Endothelial cell of umbilical vein (primary cell): ENCODE measurements around the gene FOS. TPM values are rescaled to one million over a fixed set of nuclear protein-coding genes. Genes with fewer than 3 reads are reported as not detected.

Source experiments
- BruUV-seq: library from RNA; stranded (reverse); fragments of 400-500 nt; replicated peaks from 2 replicates; lab custom pipeline; 2021; lab: Mats Ljungman, UMichigan
- CTCF ChIA-PET: fragments of 300-600, 350-600 bp; sonication (Branson Sonifier 250); formaldehyde crosslinking; loops from one replicate; lab custom pipeline; 2021; ENCODE audit warnings: antibody characterized with exemption, inconsistent platforms; lab: Charles Lee
- POLR2A ChIA-PET: fragments of 300-600, 350-600 bp; sonication (Branson Sonifier 250); formaldehyde crosslinking; loops from one replicate; lab custom pipeline; 2021; ENCODE audit warnings: antibody characterized with exemption, inconsistent platforms; lab: Charles Lee
- DNase-seq: peaks from one replicate; pipeline ENCODE4 v3.0.0-alpha.2; 2011; ENCODE audit warnings: low read depth, low spot score
- FAIRE-seq: peaks from 2 replicates; lab custom pipeline; 2011; peaks lifted over from hg19 to GRCh38; lab: Jason Lieb, UNC
- H2AFZ ChIP-seq: 2 replicates; pipeline ENCODE4 v1.6.0; 2012; ENCODE audit warnings: low read depth, low read length, control low read depth, inconsistent platforms
- H3K27ac ChIP-seq: 2 replicates; pipeline ENCODE4 v1.5.1; 2011; ENCODE audit warnings: low read depth, mild to moderate bottlenecking, control low read depth, low read length, moderate library complexity; ENCODE audit not compliant: insufficient read depth
- H3K27me3 ChIP-seq, 2 experiments: 2 replicates each; pipeline versions ENCODE4 v1.6.0 to v1.6.1; 2011; ENCODE audit warnings: low read length in 2 of 2, mixed read lengths in 1 of 2; ENCODE audit not compliant: control insufficient read depth in 2 of 2, insufficient read depth in 2 of 2
- H3K36me3 ChIP-seq, 2 experiments: 2 replicates in 1 of 2; 3 replicates in 1 of 2; pipeline ENCODE4 v1.5.1; 2011; ENCODE audit warnings: low read length in 2 of 2, mild to moderate bottlenecking in 1 of 2, moderate library complexity in 1 of 2; ENCODE audit not compliant: control insufficient read depth in 2 of 2, insufficient read depth in 2 of 2; ENCODE audit errors: extremely low read depth in 1 of 2
- H3K4me1 ChIP-seq: 3 replicates; pipeline ENCODE4 v1.5.1; 2011; ENCODE audit warnings: mild to moderate bottlenecking, low read length; ENCODE audit not compliant: control insufficient read depth, insufficient read depth; ENCODE audit errors: extremely low read depth
- H3K4me2 ChIP-seq: 2 replicates; pipeline ENCODE4 v1.6.1; 2011; ENCODE audit warnings: low read length, control low read depth, mixed read lengths; ENCODE audit not compliant: insufficient read depth
- H3K4me3 ChIP-seq, 3 experiments: fragments of 200-600 bp in 1 of 3; sonication (generic), shearing (Covaris generic) in 1 of 3; replicated peaks in 1 of 3; 2 replicates each; pipeline ENCODE4 v1.5.1; 2011 to 2016; ENCODE audit warnings: control low read depth in 3 of 3, low read length in 3 of 3, mild to moderate bottlenecking in 2 of 3, inconsistent platforms in 1 of 3, low read depth in 1 of 3, moderate library complexity in 1 of 3; ENCODE audit not compliant: insufficient read depth in 1 of 3
- H3K79me2 ChIP-seq: 2 replicates; pipeline ENCODE4 v1.6.0; 2012; ENCODE audit warnings: low read length, inconsistent platforms; ENCODE audit not compliant: control insufficient read depth, insufficient read depth
- H3K9ac ChIP-seq: replicated peaks from 2 replicates; pipeline ENCODE3; 2011; ENCODE audit warnings: low read length, control low read depth; ENCODE audit not compliant: insufficient read depth; ENCODE audit errors: extremely low read depth
- H3K9me1 ChIP-seq: replicated peaks from 3 replicates; pipeline ENCODE4 v1.6.0; 2011; ENCODE audit warnings: mild to moderate bottlenecking, low read length; ENCODE audit not compliant: control insufficient read depth, insufficient read depth; ENCODE audit errors: extremely low read depth
- H3K9me3 ChIP-seq: replicated peaks from 2 replicates; pipeline ENCODE4 v1.5.1; 2012; ENCODE audit warnings: low read length, inconsistent platforms; ENCODE audit not compliant: control insufficient read depth, insufficient read depth
- H4K20me1 ChIP-seq: replicated peaks from 2 replicates; pipeline ENCODE3; 2011; ENCODE audit warnings: mild to moderate bottlenecking, low read length; ENCODE audit not compliant: control insufficient read depth, insufficient read depth; ENCODE audit errors: extremely low read depth
- EZH2 ChIP-seq: IDR thresholded peaks from 2 replicates; pipeline ENCODE4 v1.6.1; 2012; ENCODE audit warnings: borderline replicate concordance, low read depth, mild to moderate bottlenecking, moderate library complexity, low read length, inconsistent platforms; ENCODE audit not compliant: severe bottlenecking
- GATA2 ChIP-seq: IDR thresholded peaks from 2 replicates; pipeline ENCODE4 v1.7.0; 2011; ENCODE audit warnings: low read depth, mild to moderate bottlenecking, moderate library complexity, mixed read lengths, low read length; ENCODE audit not compliant: insufficient read length, insufficient read depth
- MYC ChIP-seq: IDR thresholded peaks from one replicate; pipeline ENCODE4 v1.6.1; 2011; ENCODE audit warnings: mild to moderate bottlenecking, low read depth, low read length
- POLR2A ChIP-seq: IDR thresholded peaks from 2 replicates; pipeline ENCODE4 v1.6.1; 2012; ENCODE audit warnings: low read depth, mild to moderate bottlenecking, control low read depth, low read length
- dilution Hi-C: fragments of 300-500 bp; cut with MboI; formaldehyde crosslinking; loops from one replicate; pipeline ENCODE4 v1.15.0; 2019; ENCODE audit warnings: low sequenced_read_pairs; ENCODE audit not compliant: extremely low pct_ligation_motif_present
- intact Hi-C: fragments of 100-400 bp; cut with micrococcal nuclease; formaldehyde crosslinking; loops from one replicate; pipeline ENCODE4 v1.10.0; 2022
- polyA plus RNA-seq, 4 experiments: library from polyadenylated mRNA; depleted of rRNA in 3 of 4; stranded (reverse) in 3 of 4; unstranded in 1 of 4; fragments of >200 nt; gene quantifications; 2 replicates each; pipeline versions ENCODE4 v1.2.1 to v1.2.3, GENCODE V29; 2011 to 2012; ENCODE audit warnings: missing spikeins in 1 of 4
- total RNA-seq: library from RNA; stranded (reverse); gene quantifications from 2 replicates; pipeline ENCODE4 v1.2.3, GENCODE V29; 2021
- TF ChIP-seq, protein P1 (sequence below), 2 donors: IDR thresholded peaks; 1 replicate in 1 of 2; 2 replicates in 1 of 2; pipeline ENCODE4 v1.5.1; 2011; ENCODE audit warnings: low read length in 2 of 2, mild to moderate bottlenecking in 2 of 2, moderate library complexity in 2 of 2, control low read depth in 1 of 2, inconsistent platforms in 1 of 2, low read depth in 1 of 2; ENCODE audit not compliant: insufficient read depth in 1 of 2; ENCODE audit errors: extremely low read depth in 1 of 2
- TF ChIP-seq, protein P2 (sequence below): IDR thresholded peaks from 2 replicates; pipeline ENCODE4 v1.6.1; 2011; ENCODE audit not compliant: insufficient read depth, insufficient read length

The FOS gene
- total and polyA plus RNA-seq, 2 donors (not counting 3 experiments of a cell fraction or from before 2014, with no cell fraction given) = 9.2 to 41.6 TPM

DNA sequence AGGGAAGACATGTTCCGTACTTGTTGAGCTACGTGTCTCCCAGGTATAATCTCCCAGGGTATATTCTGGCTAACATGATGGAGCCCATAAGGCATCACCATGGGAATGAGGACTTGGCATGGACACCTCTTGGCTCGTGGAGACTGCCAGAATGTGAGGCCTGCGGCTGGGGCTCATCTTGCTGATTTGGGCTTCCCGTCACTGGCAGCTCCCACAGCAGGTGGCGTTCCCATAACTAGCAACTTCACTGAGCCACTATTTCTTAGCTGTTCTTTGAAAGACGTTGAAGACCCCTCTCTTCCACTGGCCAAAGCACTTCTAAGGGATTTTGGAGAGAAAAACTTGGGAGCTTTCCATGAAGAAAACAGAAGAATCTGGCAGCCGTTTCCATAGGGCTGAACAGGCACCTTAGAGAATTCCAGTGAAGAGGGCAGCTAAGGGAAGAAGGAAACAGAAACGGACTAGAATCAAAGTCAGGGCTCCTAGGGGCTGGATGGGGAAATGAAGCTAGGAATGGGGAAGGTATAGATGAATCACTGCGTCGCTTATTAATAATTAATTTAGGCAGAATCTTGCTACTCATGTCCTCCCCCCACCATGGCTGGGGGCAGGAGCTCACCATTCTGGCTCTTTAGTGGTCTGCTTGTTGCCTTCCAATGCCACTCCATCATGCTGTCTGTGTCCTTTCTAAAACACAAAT, 39.7 kb upstream of the FOS start:
- DNase-seq = no peak
- no peak overlapping the region for H3K4me3 ChIP-seq
- peaks cover 14% of the 10 kb centered on the region for H3K4me1 ChIP-seq
- no peaks in the 10 kb centered on the region for H3K36me3 ChIP-seq
- no peaks in the 10 kb centered on the region for H3K9me3 ChIP-seq
- no peak for FAIRE-seq
- no peaks in the 10 kb centered on the region for H3K27me3 ChIP-seq
- BruUV-seq = no TSS peak
- H4K20me1 ChIP-seq = no peaks in the 10 kb centered on the region
- no peaks in the 10 kb centered on the region for H3K9me1 ChIP-seq
- TF ChIP-seq, protein P1, sequence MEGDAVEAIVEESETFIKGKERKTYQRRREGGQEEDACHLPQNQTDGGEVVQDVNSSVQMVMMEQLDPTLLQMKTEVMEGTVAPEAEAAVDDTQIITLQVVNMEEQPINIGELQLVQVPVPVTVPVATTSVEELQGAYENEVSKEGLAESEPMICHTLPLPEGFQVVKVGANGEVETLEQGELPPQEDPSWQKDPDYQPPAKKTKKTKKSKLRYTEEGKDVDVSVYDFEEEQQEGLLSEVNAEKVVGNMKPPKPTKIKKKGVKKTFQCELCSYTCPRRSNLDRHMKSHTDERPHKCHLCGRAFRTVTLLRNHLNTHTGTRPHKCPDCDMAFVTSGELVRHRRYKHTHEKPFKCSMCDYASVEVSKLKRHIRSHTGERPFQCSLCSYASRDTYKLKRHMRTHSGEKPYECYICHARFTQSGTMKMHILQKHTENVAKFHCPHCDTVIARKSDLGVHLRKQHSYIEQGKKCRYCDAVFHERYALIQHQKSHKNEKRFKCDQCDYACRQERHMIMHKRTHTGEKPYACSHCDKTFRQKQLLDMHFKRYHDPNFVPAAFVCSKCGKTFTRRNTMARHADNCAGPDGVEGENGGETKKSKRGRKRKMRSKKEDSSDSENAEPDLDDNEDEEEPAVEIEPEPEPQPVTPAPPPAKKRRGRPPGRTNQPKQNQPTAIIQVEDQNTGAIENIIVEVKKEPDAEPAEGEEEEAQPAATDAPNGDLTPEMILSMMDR (IDR thresholded peaks at IDR 0.05; ENCODE audit: extremely low read depth in 1 of 2, insufficient read depth in 1 of 2, low read depth in 1 of 2, low read length in 2 of 2) = no peak
- TF ChIP-seq EZH2 (no peak), GATA2 (no peak), POLR2A (no peak), MYC (no peak)
- TF ChIP-seq, protein P2, sequence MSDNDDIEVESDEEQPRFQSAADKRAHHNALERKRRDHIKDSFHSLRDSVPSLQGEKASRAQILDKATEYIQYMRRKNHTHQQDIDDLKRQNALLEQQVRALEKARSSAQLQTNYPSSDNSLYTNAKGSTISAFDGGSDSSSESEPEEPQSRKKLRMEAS = no peak
- ChIA-PET POLR2A (no interaction called here), CTCF (interaction anchor here (0.6 to 1.7 kb wide), 5 partner anchors 9 to 366 kb away, joined by 3 to 7 read pairs (median 4); no protein-coding TSS in a partner anchor)
- no peak overlapping the region for H3K9ac ChIP-seq
- dilution Hi-C loops = no loop called here
- no peak overlapping the region for H3K27ac ChIP-seq
- no peaks in the 10 kb centered on the region for H3K79me2 ChIP-seq
- intact Hi-C loops = no loop called here
- H2AFZ ChIP-seq = no peak overlapping the region
- H3K4me2 ChIP-seq = no peak overlapping the region
